Adrenal gland (tissue), 5 donors: ENCODE measurements around the gene GATA5.

Source experiments
- CTCF ChIP-seq, 6 experiments: fragments of 450-650 bp in 4 of 6; fragments of 200-600 bp in 2 of 6; sonication (generic) in 1 of 6; IDR thresholded peaks; 1 replicate in 5 of 6; 2 replicates in 1 of 6; pipeline versions ENCODE4 v1.5.1 to v1.8.0; 2016 to 2021; ENCODE audit warnings: antibody characterized with exemption in 6 of 6, mild to moderate bottlenecking in 2 of 6, moderate library complexity in 1 of 6
- POLR2A ChIP-seq, 2 donors: fragments of 450-650 bp; IDR thresholded peaks; one replicate each; pipeline ENCODE4 v1.6.1; 2017; ENCODE audit warnings: antibody characterized with exemption in 2 of 2, mild to moderate bottlenecking in 2 of 2, moderate library complexity in 1 of 2
- donor health status: DM: no; HTN: no; CAD: no.

GRCh38 chr20:62504323-62504722 is 28.5 kb upstream of the GATA5 start:
- TF ChIP-seq CTCF (IDR thresholded peaks at IDR 0.05) (no peak), POLR2A (IDR thresholded peaks at IDR 0.05) (no peak)
